Lung microvascular endothelial cell (primary cell): ENCODE results near the gene CFL2. TPM values are rescaled to one million over a fixed set of nuclear protein-coding genes. Genes with fewer than 3 reads are reported as not detected.

Experiments used
- DNase-seq, 2 donors: peaks; one replicate each; pipeline versions ENCODE4 v3.0.0 to v3.0.0-alpha.2; 2010; ENCODE audit warnings: low read depth in 2 of 2
- total RNA-seq: library from RNA; depleted of rRNA; stranded (reverse); fragments of >200 nt; gene quantifications from 2 replicates; pipeline ENCODE4 v1.2.1, GENCODE V29; 2014

The CFL2 gene
- total RNA-seq, 1 donor from 2014 or later: 22.6 TPM

DNA sequence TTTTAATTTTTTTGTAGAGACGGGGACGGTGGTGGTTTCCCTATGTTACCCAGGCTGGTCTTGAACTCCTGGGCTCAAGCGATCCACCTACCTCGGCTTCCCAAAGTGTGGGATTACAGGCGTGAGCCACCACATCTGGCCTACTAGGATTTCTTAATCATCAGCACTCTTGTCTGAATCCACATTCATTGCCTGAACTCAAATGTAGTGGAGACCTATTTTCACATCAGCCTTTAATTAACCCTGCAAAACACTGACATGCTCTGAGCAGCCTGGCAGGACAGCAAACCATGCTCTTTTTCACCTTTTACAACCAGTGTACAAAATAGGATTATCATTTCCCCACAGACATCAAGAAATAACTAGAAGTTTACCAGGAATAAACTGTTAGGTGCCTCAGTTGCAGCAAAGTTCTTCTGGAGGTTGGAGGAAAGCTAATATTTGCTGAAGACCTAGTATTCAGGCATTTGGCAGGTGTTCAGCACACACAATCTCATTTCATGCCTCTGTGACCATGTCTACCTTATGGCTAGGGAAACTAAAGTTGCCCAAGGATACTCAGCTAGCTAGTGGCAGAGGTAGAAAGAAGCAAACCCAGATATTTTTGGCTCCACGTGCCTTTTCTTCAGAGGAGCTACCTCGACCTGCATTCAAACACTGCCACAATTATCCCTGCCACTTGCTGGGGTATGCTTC lies 37.7 kb downstream of the CFL2 start:
- DNase-seq: no peak

DNA sequence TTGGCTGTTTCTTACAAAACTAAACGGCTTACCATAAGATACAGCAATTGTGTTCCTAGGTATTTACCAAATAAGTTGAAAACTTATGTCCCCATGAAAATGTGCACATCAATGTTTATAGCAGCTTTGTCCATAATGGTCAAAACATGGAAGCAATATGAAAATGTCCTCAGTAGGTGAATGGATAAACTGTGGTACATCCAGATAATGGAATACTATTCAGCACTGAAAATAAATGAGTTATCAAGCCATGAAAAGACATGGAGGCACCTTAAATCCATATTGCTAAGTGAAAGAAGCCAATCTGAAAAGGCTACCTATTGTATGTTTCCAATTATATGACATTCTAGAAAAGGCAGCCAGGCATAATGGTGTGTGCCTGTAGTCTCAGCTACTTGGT lies 40.7 kb downstream of the CFL2 start:
- no peak for DNase-seq

DNA sequence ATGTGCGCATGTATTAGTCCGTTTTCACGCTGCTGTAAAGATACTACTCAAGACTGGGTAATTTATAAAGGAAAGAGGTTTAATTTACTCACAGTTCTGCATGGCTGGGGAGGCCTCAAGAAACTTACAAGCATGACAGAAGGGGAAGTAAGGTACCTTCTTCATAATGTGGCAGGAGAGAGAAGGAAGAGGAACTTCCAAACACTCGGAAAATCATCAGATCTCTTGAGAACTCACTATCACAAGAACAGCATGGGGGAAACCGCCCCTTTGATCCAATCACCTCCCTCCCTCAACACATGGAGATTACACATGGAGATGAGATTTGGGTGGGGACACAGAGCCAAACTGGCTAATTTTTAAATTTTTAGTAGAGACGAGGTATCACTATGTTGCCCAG lies 42.7 kb downstream of the CFL2 start:
- DNase-seq: no peak

DNA sequence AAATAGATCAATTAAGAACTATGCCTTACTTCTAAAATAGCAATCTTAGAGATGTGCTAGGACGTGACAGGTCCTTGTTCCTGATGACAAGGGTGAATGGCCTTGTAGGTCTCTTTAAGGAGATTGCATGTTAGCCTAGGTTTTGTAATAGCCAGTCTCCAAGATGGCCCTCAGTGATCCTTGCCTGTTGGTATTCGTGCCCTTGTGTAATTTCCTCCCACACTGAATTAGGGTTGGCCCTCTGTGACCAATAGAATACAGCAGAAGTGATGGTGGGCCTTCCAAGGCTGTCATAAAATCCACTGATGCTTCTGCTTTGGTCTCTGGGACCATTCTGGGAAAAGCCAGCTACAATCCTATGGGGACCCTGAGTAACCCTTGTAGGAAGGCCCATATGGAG lies 46.3 kb downstream of the CFL2 start:
- no peak for DNase-seq

DNA sequence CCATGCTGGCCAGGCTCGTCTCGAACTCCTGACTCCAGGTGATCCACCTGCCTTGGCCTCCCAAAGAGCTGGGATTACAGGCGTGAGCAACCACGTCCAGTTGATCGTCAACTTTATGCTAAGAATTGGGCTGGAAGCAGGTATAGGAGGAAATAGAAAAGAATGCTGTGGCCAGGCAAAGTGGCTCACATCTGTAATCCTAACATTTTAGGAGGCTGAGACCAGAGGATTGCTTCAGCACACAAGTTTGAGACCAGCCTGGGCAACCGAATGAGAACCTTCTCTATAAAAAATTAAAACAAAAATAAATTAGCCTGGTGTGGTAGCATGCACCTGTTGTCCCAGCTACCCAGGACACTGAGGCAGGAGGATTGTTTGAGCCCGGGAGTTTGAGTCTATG lies 47.4 kb downstream of the CFL2 start:
- no peak for DNase-seq

DNA sequence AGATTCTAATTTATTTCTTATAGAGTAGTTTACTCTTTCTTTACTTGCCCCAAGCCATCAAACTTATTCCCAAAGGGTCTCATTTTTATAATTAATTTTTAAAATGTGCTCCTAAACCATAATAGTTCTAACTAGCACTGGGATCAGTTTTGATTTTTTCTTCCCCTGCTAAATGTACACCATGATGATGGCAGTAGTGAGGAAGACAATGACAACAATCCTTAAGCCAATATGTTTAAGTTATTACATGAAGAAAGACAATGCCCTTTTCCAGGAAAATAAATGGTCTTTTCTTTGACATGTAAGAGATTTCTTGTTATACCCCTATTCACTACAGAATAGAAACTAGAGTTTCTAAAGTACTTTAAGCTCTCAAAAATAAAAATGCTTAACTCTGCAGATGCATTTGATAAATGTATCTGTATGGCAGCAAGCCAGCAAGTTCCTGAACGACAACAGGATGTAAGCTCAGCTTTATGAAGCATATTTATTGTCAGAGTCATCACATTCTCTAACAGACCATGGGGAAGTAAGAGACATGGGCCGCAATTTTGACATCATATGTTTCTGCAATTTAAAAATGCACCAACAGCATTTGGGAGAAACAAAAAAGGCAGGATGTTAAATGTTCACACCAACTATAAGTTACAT lies 48.5 kb downstream of the CFL2 start:
- peak; percentile 92 to 95 for DNase-seq

DNA sequence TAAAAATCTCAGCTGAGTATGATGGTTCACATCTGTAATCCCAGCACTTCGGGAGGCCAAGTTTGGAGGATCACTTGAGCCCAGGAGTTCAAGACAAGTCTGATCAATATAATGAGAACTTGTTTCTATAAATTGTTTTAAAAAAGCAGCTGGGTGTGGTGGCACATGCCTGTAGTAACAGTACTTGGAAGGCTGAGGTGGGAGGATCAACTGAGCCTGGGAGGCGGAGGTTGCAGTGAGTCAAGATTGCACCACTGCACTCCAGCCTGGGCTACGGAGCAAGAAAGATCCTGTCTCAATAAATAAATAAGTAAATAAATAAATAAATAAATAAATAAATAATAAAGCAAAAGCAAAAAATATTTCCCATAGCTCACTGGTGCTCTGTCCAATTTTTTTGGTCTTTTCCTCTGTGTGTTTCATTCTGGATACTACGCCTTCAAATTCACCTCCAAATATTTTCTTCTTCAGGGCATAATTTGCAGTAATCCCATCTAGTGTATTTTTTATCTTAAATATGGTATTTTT lies 51.8 kb downstream of the CFL2 start:
- no peak for DNase-seq

DNA sequence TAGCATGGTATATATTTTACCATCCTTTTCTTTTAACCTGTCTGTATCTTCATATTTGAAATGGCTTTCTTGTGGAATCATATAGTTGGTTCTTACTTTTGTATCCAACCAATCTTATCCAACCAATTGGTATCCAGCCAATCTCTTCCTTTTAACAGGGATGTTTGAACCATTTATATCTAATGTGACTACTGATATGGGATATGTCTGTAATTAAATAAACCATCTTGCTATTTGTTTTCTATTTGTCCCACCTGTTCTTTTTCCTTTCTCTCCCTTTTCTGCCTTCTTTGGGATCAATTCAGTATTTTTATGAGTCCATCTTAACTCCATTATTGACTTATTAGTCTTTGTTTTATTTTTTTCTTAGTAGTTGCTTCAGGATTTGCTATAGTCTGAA lies 53.6 kb downstream of the CFL2 start:
- no peak for DNase-seq

Other genes starting within 250 kb of the CFL2 start
- gene EAPP, start 174.9 kb downstream of the CFL2 start, total RNA-seq: 33.8 and 44.2 TPM in 2 replicates
- 57.9 and 64.9 TPM in 2 replicates for gene SNX6, start 84.4 kb downstream of the CFL2 start, total RNA-seq
- gene BAZ1A, start 160.8 kb upstream of the CFL2 start, total RNA-seq: 29.9 and 30.2 TPM in 2 replicates